ENCODE results near the gene CYBRD1. TPM values are rescaled to one million over a fixed set of nuclear protein-coding genes. Genes with fewer than 3 reads are reported as not detected.

Gene CYBRD1
- polyA plus RNA-seq, 1 donor (not counting 4 experiments of a cell fraction or from before 2014, with no cell fraction given), result 72.7 TPM

GRCh38 chr2:171595456-171595855 is 73.2 kb downstream of the CYBRD1 start:
- H3K4me2 ChIP-seq (ENCODE audit: control insufficient read depth, extremely low read depth, insufficient read depth, low read depth, low read length), result peak overlapping the region; percentile 62
- H2AFZ ChIP-seq (ENCODE audit: control insufficient read depth, low read length), result peak overlapping the region; percentile 87
- H3K4me3 ChIP-seq (ENCODE audit: control insufficient read depth in 2 of 3, extremely low read depth in 1 of 3, insufficient read depth in 2 of 3, low read depth in 1 of 3, low read length in 3 of 3), result peak overlapping the region in 1 of 3 experiments; percentile 19
- peak overlapping the region; percentile 11 for H3K27ac ChIP-seq (ENCODE audit: control insufficient read depth, insufficient read depth, low read length)
- dilution Hi-C loops (cut with MboI; ENCODE audit: extremely low pct_ligation_motif_present, low sequenced_read_pairs), result no loop called here
- no peaks in the 10 kb centered on the region for H3K27me3 ChIP-seq (ENCODE audit: control insufficient read depth, extremely low read depth, insufficient read depth, low read length)
- H3K9ac ChIP-seq (ENCODE audit: control insufficient read depth, extremely low read depth, insufficient read depth, low read length), result no peak overlapping the region
- FAIRE-seq (no peak), DNase-seq (ENCODE audit: low read depth, low spot score) (no peak)
- no peak for TF ChIP-seq EZH2 (IDR thresholded peaks at IDR 0.05; ENCODE audit: low read length)
- TF ChIP-seq CTCF (optimal IDR thresholded peaks at IDR 0.05 in 1 of 3, IDR thresholded peaks at IDR 0.05 in 1 of 3, conservative IDR thresholded peaks at IDR 0.05 in 1 of 3; ENCODE audit: extremely low read depth in 1 of 3, insufficient read depth in 2 of 3, low read length in 3 of 3), result no peak
- H3K36me3 ChIP-seq (ENCODE audit: control insufficient read depth in 2 of 2, extremely low read depth in 1 of 2, insufficient read depth in 2 of 2, low read length in 2 of 2), result no peaks in the 10 kb centered on the region
- H4K20me1 ChIP-seq (ENCODE audit: control insufficient read depth, extremely low read depth, insufficient read depth, low read length), result no peaks in the 10 kb centered on the region
- H3K79me2 ChIP-seq (ENCODE audit: control insufficient read depth, insufficient read depth, low read length), result no peaks in the 10 kb centered on the region
- peaks cover 25% of the 10 kb centered on the region for H3K4me1 ChIP-seq (ENCODE audit: control insufficient read depth, extremely low read depth, insufficient read depth, low read length)
- H3K9me1 ChIP-seq (ENCODE audit: control insufficient read depth, extremely low read depth, insufficient read depth, low read length), result peaks cover 3% of the 10 kb centered on the region
- no peaks in the 10 kb centered on the region for H3K9me3 ChIP-seq (ENCODE audit: control insufficient read depth, low read depth, low read length)

GRCh38 chr2:171595896-171596295 is 73.6 kb downstream of the CYBRD1 start:
- Histone ChIP-seq H3K27me3 (ENCODE audit: control insufficient read depth, extremely low read depth, insufficient read depth, low read length) (no peaks in the 10 kb centered on the region), H2AFZ (ENCODE audit: control insufficient read depth, low read length) (peak overlapping the region; percentile 11), H3K4me1 (ENCODE audit: control insufficient read depth, extremely low read depth, insufficient read depth, low read length) (peaks cover 26% of the 10 kb centered on the region), H3K27ac (ENCODE audit: control insufficient read depth, insufficient read depth, low read length) (peak overlapping the region; percentile 11), H3K9me3 (ENCODE audit: control insufficient read depth, low read depth, low read length) (no peaks in the 10 kb centered on the region), H3K79me2 (ENCODE audit: control insufficient read depth, insufficient read depth, low read length) (no peaks in the 10 kb centered on the region), H4K20me1 (ENCODE audit: control insufficient read depth, extremely low read depth, insufficient read depth, low read length) (no peaks in the 10 kb centered on the region), H3K4me3 (ENCODE audit: control insufficient read depth in 2 of 3, extremely low read depth in 1 of 3, insufficient read depth in 2 of 3, low read depth in 1 of 3, low read length in 3 of 3) (peak overlapping the region in 1 of 3 experiments; percentile 19), H3K9me1 (ENCODE audit: control insufficient read depth, extremely low read depth, insufficient read depth, low read length) (peaks cover 3% of the 10 kb centered on the region), H3K36me3 (ENCODE audit: control insufficient read depth in 2 of 2, extremely low read depth in 1 of 2, insufficient read depth in 2 of 2, low read length in 2 of 2) (no peaks in the 10 kb centered on the region), H3K4me2 (ENCODE audit: control insufficient read depth, extremely low read depth, insufficient read depth, low read depth, low read length) (peak overlapping the region; percentile 62), H3K9ac (ENCODE audit: control insufficient read depth, extremely low read depth, insufficient read depth, low read length) (no peak overlapping the region)
- peak; percentile 77 for FAIRE-seq
- TF ChIP-seq EZH2 (IDR thresholded peaks at IDR 0.05; ENCODE audit: low read length), result no peak
- no peak for TF ChIP-seq CTCF (optimal IDR thresholded peaks at IDR 0.05 in 1 of 3, IDR thresholded peaks at IDR 0.05 in 1 of 3, conservative IDR thresholded peaks at IDR 0.05 in 1 of 3; ENCODE audit: extremely low read depth in 1 of 3, insufficient read depth in 2 of 3, low read length in 3 of 3)
- dilution Hi-C loops (cut with MboI; ENCODE audit: extremely low pct_ligation_motif_present, low sequenced_read_pairs), result no loop called here
- no peak for DNase-seq (ENCODE audit: low read depth, low spot score)
